ENCODE data around the gene CEACAM6. TPM values are rescaled to one million over a fixed set of nuclear protein-coding genes. Genes with fewer than 3 reads are reported as not detected.

CEACAM6 gene
- polyA plus RNA-seq, 1 of the 3 experiments (the other 2 are of a cell fraction) = not detected

DNA sequence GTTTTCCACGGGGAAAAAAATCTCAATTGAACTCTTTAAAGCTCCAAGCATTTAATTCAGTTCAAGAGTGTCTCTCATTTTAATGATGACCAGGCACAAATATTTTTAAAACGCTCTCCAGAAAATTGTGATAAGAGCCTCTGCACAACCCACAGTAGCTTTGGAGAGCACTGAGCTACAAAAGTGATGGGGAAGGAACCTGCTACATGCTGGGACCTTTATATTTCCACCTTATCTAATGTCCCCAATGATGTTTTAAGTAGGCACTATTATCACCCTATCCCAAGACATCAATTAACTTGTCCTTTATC is 14.1 kb upstream of the CEACAM6 start:
- no peaks in the 10 kb centered on the region; a peak in 1 of 4 replicates for H3K4me1 ChIP-seq (ENCODE audit: control insufficient read depth in 1 of 2, insufficient read depth in 2 of 2, low read depth in 1 of 2, low read length in 1 of 2)
- no peak overlapping the region for H2AFZ ChIP-seq (ENCODE audit: low read depth)
- TF ChIP-seq SMC3 (IDR thresholded peaks at IDR 0.05; ENCODE audit: low read depth, low read length) (no peak), NFIC (IDR thresholded peaks at IDR 0.05; ENCODE audit: borderline replicate concordance) (no peak), FOXJ3 (CRISPR knock-in tag; IDR thresholded peaks at IDR 0.05) (no peak), POLR2AphosphoS5 (IDR thresholded peaks at IDR 0.05; ENCODE audit: low read depth, low read length) (no peak), TCF12 (IDR thresholded peaks at IDR 0.05) (no peak), ELF1 (IDR thresholded peaks at IDR 0.05) (no peak), MEF2A (IDR thresholded peaks at IDR 0.05; ENCODE audit: borderline replicate concordance, low read depth) (no peak), NRF1 (IDR thresholded peaks at IDR 0.05; ENCODE audit: low read depth, low read length) (no peak), USF1 (IDR thresholded peaks at IDR 0.05; ENCODE audit: borderline replicate concordance, low read depth) (no peak), FOSL2 (IDR thresholded peaks at IDR 0.05; ENCODE audit: borderline replicate concordance, low read depth) (no peak), USF2 (IDR thresholded peaks at IDR 0.05; ENCODE audit: borderline replicate concordance, low read depth, low read length) (no peak), TEAD4 (IDR thresholded peaks at IDR 0.05; ENCODE audit: borderline replicate concordance, insufficient read depth) (no peak)
- TF ChIP-seq, protein P1, sequence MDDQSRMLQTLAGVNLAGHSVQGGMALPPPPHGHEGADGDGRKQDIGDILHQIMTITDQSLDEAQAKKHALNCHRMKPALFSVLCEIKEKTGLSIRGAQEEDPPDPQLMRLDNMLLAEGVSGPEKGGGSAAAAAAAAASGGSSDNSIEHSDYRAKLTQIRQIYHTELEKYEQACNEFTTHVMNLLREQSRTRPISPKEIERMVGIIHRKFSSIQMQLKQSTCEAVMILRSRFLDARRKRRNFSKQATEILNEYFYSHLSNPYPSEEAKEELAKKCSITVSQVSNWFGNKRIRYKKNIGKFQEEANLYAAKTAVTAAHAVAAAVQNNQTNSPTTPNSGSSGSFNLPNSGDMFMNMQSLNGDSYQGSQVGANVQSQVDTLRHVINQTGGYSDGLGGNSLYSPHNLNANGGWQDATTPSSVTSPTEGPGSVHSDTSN (IDR thresholded peaks at IDR 0.05) = no peak
- TF ChIP-seq, protein P2, sequence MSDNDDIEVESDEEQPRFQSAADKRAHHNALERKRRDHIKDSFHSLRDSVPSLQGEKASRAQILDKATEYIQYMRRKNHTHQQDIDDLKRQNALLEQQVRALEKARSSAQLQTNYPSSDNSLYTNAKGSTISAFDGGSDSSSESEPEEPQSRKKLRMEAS (IDR thresholded peaks at IDR 0.05; ENCODE audit: low read depth) = no peak
- H4K20me1 ChIP-seq (ENCODE audit: insufficient read depth) = no peaks in the 10 kb centered on the region
- WGBS (ENCODE audit: low lambda C conversion rate) = 5% methylated on average over 2 of the region's 2 CpGs
- H3K4me3 ChIP-seq (ENCODE audit: low read depth in 2 of 2, low read length in 1 of 2) = no peak overlapping the region
- POLR2A ChIA-PET = no interaction called here
- H3K9ac ChIP-seq = no peak overlapping the region
- CTCF ChIA-PET = no interaction called here
- H3K9me3 ChIP-seq = no peaks in the 10 kb centered on the region
- no peak overlapping the region for H3K4me2 ChIP-seq
- no peak for DNase-seq
- H3F3A ChIP-seq (replicated peaks; ENCODE audit: insufficient read depth) = no peaks in the 10 kb centered on the region
- H3K9me2 ChIP-seq = no peaks in the 10 kb centered on the region
- no peak overlapping the region for H3K27ac ChIP-seq (ENCODE audit: low read depth in 2 of 2, low read length in 1 of 2)
- no peaks in the 10 kb centered on the region for H3K36me3 ChIP-seq (replicated peaks in 1 of 2; ENCODE audit: control insufficient read depth in 1 of 2, insufficient read depth in 2 of 2, low read length in 1 of 2)
- no peaks in the 10 kb centered on the region for H3K79me2 ChIP-seq (ENCODE audit: insufficient read depth)
- peaks cover 64% of the 10 kb centered on the region for H3K27me3 ChIP-seq (ENCODE audit: insufficient read depth)

DNA sequence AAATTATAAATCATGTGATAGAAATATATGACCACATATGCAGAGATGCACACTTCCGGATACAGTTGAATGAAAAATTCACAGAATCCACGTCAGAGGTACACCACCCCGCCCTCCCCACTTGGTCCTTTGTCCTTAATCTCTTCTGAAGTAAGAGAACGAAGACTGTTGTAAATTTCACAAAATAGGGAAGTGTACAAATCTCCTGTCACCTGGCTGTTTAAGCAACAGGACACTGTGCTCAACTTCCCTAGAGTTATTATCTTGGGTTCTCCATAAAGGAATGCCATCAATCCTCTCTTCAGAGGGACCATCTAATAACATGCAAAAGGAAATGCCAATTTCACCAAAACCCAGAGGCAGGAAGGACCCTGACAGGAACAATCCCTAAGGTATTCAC is 10.5 kb upstream of the CEACAM6 start:
- no peak for DNase-seq
- Histone ChIP-seq H3K9ac (no peak overlapping the region), H3F3A (replicated peaks; ENCODE audit: insufficient read depth) (no peaks in the 10 kb centered on the region), H3K27me3 (ENCODE audit: insufficient read depth) (peaks cover 67% of the 10 kb centered on the region), H3K9me3 (no peaks in the 10 kb centered on the region), H3K4me2 (no peak overlapping the region), H4K20me1 (ENCODE audit: insufficient read depth) (no peaks in the 10 kb centered on the region), H3K4me1 (ENCODE audit: control insufficient read depth in 1 of 2, insufficient read depth in 2 of 2, low read depth in 1 of 2, low read length in 1 of 2) (no peaks in the 10 kb centered on the region; a peak in 1 of 4 replicates), H3K79me2 (ENCODE audit: insufficient read depth) (no peaks in the 10 kb centered on the region), H3K27ac (ENCODE audit: low read depth in 2 of 2, low read length in 1 of 2) (no peak overlapping the region), H3K9me2 (no peaks in the 10 kb centered on the region), H3K36me3 (replicated peaks in 1 of 2; ENCODE audit: control insufficient read depth in 1 of 2, insufficient read depth in 2 of 2, low read length in 1 of 2) (no peaks in the 10 kb centered on the region), H3K4me3 (ENCODE audit: low read depth in 2 of 2, low read length in 1 of 2) (no peak overlapping the region), H2AFZ (ENCODE audit: low read depth) (no peak overlapping the region)
- ChIA-PET POLR2A (no interaction called here), CTCF (interaction anchor here (0.9 to 1.1 kb wide), 2 partner anchors 38 to 76 kb away, joined by 3 read pairs; no protein-coding TSS in a partner anchor)
- 4% methylated on average over 4 of the region's 4 CpGs for WGBS (ENCODE audit: low lambda C conversion rate)
- TF ChIP-seq NRF1 (IDR thresholded peaks at IDR 0.05; ENCODE audit: low read depth, low read length) (no peak), JUND (IDR thresholded peaks at IDR 0.05) (no peak), RAD21 (IDR thresholded peaks at IDR 0.05; ENCODE audit: low read length) (no peak), EP300 (IDR thresholded peaks at IDR 0.05; ENCODE audit: borderline replicate concordance in 1 of 2, low read depth in 1 of 2, low read length in 1 of 2) (no peak), FOXM1 (IDR thresholded peaks at IDR 0.05; ENCODE audit: low read depth) (no peak), CHD2 (IDR thresholded peaks at IDR 0.05; ENCODE audit: low read length, partially characterized antibody) (no peak), ELF1 (IDR thresholded peaks at IDR 0.05) (no peak), ZBTB33 (IDR thresholded peaks at IDR 0.05; ENCODE audit: borderline replicate concordance, low read depth) (no peak), GABPA (IDR thresholded peaks at IDR 0.05; ENCODE audit: low read depth) (no peak), MXI1 (IDR thresholded peaks at IDR 0.05; ENCODE audit: low read depth, low read length) (no peak), NFIC (IDR thresholded peaks at IDR 0.05; ENCODE audit: borderline replicate concordance) (no peak), POLR2AphosphoS5 (IDR thresholded peaks at IDR 0.05; ENCODE audit: low read depth, low read length) (no peak)
- TF ChIP-seq, protein P3, sequence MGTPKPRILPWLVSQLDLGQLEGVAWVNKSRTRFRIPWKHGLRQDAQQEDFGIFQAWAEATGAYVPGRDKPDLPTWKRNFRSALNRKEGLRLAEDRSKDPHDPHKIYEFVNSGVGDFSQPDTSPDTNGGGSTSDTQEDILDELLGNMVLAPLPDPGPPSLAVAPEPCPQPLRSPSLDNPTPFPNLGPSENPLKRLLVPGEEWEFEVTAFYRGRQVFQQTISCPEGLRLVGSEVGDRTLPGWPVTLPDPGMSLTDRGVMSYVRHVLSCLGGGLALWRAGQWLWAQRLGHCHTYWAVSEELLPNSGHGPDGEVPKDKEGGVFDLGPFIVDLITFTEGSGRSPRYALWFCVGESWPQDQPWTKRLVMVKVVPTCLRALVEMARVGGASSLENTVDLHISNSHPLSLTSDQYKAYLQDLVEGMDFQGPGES (IDR thresholded peaks at IDR 0.05; ENCODE audit: low read depth, low read length) = no peak

All from SK-N-SH (cell line).